Measurements from ENCODE around the gene BTBD19.

BTBD19 gene

GRCh38 chr1:44835738-44836675 lies 27.7 kb downstream of the BTBD19 start:
- no peak for TF ChIP-seq USF1 (IDR thresholded peaks at IDR 0.05)
- no peak for TF ChIP-seq NFIC (IDR thresholded peaks at IDR 0.05)
- TF ChIP-seq RAD21 (IDR thresholded peaks at IDR 0.05; ENCODE audit: low read depth), result peak; percentile 87
- no peak for TF ChIP-seq ZBTB7A (IDR thresholded peaks at IDR 0.05; ENCODE audit: low read depth)
- no peak for TF ChIP-seq CEBPB (IDR thresholded peaks at IDR 0.05)
- TF ChIP-seq FOXM1 (IDR thresholded peaks at IDR 0.05; ENCODE audit: borderline replicate concordance, low read depth), result no peak
- no peak for TF ChIP-seq TEAD4 (IDR thresholded peaks at IDR 0.05)

- no peak for TF ChIP-seq RAD21 (IDR thresholded peaks at IDR 0.05; ENCODE audit: low read depth)
- TF ChIP-seq MAX (IDR thresholded peaks at IDR 0.05), result no peak
- TF ChIP-seq EGR1 (IDR thresholded peaks at IDR 0.05), result no peak
- TF ChIP-seq TAF1 (IDR thresholded peaks at IDR 0.05; ENCODE audit: low read depth), result no peak
- no peak for TF ChIP-seq EP300 (IDR thresholded peaks at IDR 0.05; ENCODE audit: borderline replicate concordance)
- TF ChIP-seq FOXM1 (IDR thresholded peaks at IDR 0.05; ENCODE audit: borderline replicate concordance, low read depth), result no peak
- no peak for TF ChIP-seq REST (IDR thresholded peaks at IDR 0.05; ENCODE audit: low read depth)
- TF ChIP-seq CEBPB (IDR thresholded peaks at IDR 0.05), result no peak
- no peak for TF ChIP-seq CREB1 (IDR thresholded peaks at IDR 0.05; ENCODE audit: low read depth)
- TF ChIP-seq USF1 (IDR thresholded peaks at IDR 0.05), result no peak
- TF ChIP-seq TEAD4 (IDR thresholded peaks at IDR 0.05), result no peak
- no peak for TF ChIP-seq ZBTB7A (IDR thresholded peaks at IDR 0.05; ENCODE audit: low read depth)
Measured at GRCh38 chr1:44839576-44839975, 31.3 kb downstream of the BTBD19 start.

- TF ChIP-seq EP300 (IDR thresholded peaks at IDR 0.05; ENCODE audit: borderline replicate concordance), result no peak
- no peak for TF ChIP-seq FOXM1 (IDR thresholded peaks at IDR 0.05; ENCODE audit: borderline replicate concordance, low read depth)
- no peak for TF ChIP-seq ZBTB7A (IDR thresholded peaks at IDR 0.05; ENCODE audit: low read depth)
- TF ChIP-seq RAD21 (IDR thresholded peaks at IDR 0.05; ENCODE audit: low read depth), result no peak
- TF ChIP-seq EGR1 (IDR thresholded peaks at IDR 0.05), result no peak
- TF ChIP-seq NFIC (IDR thresholded peaks at IDR 0.05), result no peak
- TF ChIP-seq YY1 (IDR thresholded peaks at IDR 0.05; ENCODE audit: low read depth), result no peak
- no peak for TF ChIP-seq USF1 (IDR thresholded peaks at IDR 0.05)
- TF ChIP-seq MAX (IDR thresholded peaks at IDR 0.05), result no peak
- TF ChIP-seq TCF12 (IDR thresholded peaks at IDR 0.05; ENCODE audit: low read depth), result no peak
- no peak for TF ChIP-seq TEAD4 (IDR thresholded peaks at IDR 0.05)
- no peak for TF ChIP-seq CEBPB (IDR thresholded peaks at IDR 0.05)
- TF ChIP-seq TAF1 (IDR thresholded peaks at IDR 0.05; ENCODE audit: low read depth), result no peak
Measured at GRCh38 chr1:44842486-44842861, 34.2 kb downstream of the BTBD19 start.

- TF ChIP-seq TCF12 (IDR thresholded peaks at IDR 0.05; ENCODE audit: low read depth), result peak; percentile 57
- TF ChIP-seq ZBTB7A (IDR thresholded peaks at IDR 0.05; ENCODE audit: low read depth), result peak; percentile 90
- TF ChIP-seq TAF1 (IDR thresholded peaks at IDR 0.05; ENCODE audit: low read depth), result peak; percentile 35; the same call in 1 of the 2 replicates
- no peak for TF ChIP-seq USF1 (IDR thresholded peaks at IDR 0.05)
Measured at GRCh38 chr1:44842862-44843655, 34.7 kb downstream of the BTBD19 start, which contains the start of gene PTCH2. TSS of gene PTCH2 (minus strand) at chr1:44843253. CDS start at chr1:44842932, 321 bp downstream.

- TF ChIP-seq TCF12 (IDR thresholded peaks at IDR 0.05; ENCODE audit: low read depth) (no peak), NFIC (IDR thresholded peaks at IDR 0.05) (no peak), USF1 (IDR thresholded peaks at IDR 0.05) (no peak), EGR1 (IDR thresholded peaks at IDR 0.05) (no peak), REST (IDR thresholded peaks at IDR 0.05; ENCODE audit: low read depth) (no peak), ZBTB7A (IDR thresholded peaks at IDR 0.05; ENCODE audit: low read depth) (no peak), FOXM1 (IDR thresholded peaks at IDR 0.05; ENCODE audit: borderline replicate concordance, low read depth) (no peak), EP300 (IDR thresholded peaks at IDR 0.05; ENCODE audit: borderline replicate concordance) (no peak), CREB1 (IDR thresholded peaks at IDR 0.05; ENCODE audit: low read depth) (no peak), MAX (IDR thresholded peaks at IDR 0.05) (no peak), RAD21 (IDR thresholded peaks at IDR 0.05; ENCODE audit: low read depth) (no peak), TEAD4 (IDR thresholded peaks at IDR 0.05) (no peak), YY1 (IDR thresholded peaks at IDR 0.05; ENCODE audit: low read depth) (no peak), CEBPB (IDR thresholded peaks at IDR 0.05) (no peak), TAF1 (IDR thresholded peaks at IDR 0.05; ENCODE audit: low read depth) (no peak)
Measured at GRCh38 chr1:44846985-44847384, 38.7 kb downstream of the BTBD19 start.
